GM18511 (cell line): ENCODE results near the gene SESN1.

ENCODE experiments used
- ATAC-seq: cut with Tn5 transposase; IDR thresholded peaks from one replicate; pipeline ENCODE4 v1.9.1; 2021; ENCODE audit warnings: mild to moderate bottlenecking, moderate library complexity; ENCODE audit not compliant: unreplicated experiment

Gene SESN1

DNA sequence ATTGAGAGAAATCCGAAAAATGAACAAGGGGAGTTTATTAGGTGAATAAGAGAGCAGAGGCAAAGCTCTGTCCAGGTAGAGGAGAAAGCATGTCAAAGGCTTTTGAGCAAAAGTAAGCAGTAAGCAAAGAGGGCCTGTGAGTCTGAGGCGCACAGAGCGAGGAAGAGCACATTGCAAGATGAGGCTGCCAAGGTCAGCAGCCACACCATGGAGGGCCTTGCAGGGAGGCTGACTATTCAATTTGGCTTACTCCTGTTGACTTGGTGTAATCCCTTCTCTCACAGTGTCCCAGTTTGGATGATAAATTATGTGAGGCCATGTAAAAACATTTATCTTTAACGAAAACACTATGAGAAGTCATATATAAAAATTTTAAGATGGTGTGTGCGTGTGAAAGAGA lies 32.4 kb downstream of the SESN1 start:
- ATAC-seq, result no peak

GRCh38 chr6:109060571-109060970 lies 34.1 kb downstream of the SESN1 start:
- no peak for ATAC-seq

GRCh38 chr6:109059571-109060021 lies 35.0 kb downstream of the SESN1 start:
- ATAC-seq, result peak; percentile 84

GRCh38 chr6:109059153-109059552 lies 35.5 kb downstream of the SESN1 start:
- no peak for ATAC-seq

GRCh38 chr6:109058620-109059019 lies 36.0 kb downstream of the SESN1 start:
- ATAC-seq, result no peak

DNA sequence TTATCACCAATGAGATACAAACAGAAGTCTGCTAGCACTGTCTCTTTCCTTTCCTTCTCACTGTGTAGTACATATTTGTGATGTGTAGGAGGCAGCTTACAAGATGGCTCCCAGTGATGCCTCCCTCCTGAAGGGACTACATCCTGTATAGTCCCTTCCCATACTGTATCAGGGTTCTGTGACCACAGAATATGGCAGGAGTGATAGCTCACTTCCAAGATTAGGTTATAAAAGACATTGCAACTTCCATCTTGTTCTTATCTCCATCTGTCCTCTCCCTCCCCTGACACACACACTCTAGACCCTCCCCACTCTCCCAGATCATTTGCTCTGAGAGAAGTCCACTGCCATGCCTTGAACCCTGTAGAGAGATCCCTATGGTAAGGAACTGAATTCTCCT lies 38.0 kb downstream of the SESN1 start:
- ATAC-seq, result no peak

- ATAC-seq, result no peak
Measured at GRCh38 chr6:109055771-109056235, 38.8 kb downstream of the SESN1 start.

- ATAC-seq, result no peak
Measured at GRCh38 chr6:109053336-109053735, 41.3 kb downstream of the SESN1 start.

- ATAC-seq, result no peak
Measured at GRCh38 chr6:109052852-109053251, 41.8 kb downstream of the SESN1 start.

DNA sequence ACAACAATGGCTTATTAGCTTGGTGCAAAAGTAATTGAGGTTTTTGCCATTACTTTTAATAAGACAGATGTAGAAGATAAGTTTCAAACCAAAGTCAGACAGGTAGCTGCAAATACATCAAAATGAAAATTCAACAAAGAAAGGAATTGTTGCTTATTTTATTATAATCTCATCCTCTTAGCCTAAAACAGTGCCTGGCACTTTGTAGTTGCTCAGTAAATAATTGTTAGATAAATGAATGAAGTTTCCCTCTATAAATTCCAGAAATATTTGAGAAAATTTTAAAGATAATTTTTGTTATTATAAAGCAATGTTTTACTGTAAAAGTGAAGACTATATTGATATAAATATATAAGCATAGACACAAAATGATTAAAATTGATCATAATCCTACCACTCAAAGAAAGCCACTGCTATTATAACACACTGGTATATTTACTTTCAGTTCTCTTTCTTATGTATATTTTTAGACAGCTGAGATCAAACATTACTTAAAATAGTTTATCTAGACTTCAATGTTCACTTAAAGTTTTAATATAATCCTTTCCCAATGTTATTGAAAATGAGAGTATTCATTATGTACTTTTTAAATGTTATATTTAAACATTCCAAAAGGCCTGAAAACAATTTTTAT lies 42.5 kb downstream of the SESN1 start:
- ATAC-seq, result peak; percentile 55

GRCh38 chr6:109051301-109052017 lies 43.2 kb downstream of the SESN1 start:
- ATAC-seq, result no peak

DNA sequence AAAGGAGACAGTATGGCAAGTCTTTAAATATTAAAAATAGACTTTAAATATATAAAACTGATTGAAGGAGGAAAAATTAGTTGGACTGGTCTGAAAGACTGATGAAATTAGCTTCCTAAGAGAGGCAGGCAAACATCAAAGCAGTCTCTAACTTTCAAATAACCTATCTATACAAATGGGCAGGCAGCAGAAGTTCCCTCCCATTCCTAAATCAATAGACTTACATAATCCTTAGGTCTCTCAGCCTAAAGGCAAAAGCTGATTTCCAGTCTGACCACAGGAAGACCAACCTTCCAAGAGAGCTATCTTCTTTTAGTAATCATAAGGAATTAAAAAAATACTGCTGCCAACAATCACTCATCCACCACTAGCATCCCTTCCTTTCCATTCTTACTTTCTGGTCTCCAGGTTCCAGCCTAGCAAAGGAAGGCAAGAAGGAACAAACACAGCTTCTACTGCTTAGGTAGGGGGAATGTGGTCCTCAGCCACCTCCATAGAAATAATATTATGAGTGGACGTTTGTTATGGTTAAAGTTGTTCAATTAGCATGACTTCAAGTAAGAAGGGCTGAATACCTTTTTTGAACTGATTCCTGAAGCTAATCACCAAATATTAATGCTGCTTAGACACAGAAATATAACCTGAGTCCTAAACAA lies 44.1 kb downstream of the SESN1 start:
- ATAC-seq, result no peak

DNA sequence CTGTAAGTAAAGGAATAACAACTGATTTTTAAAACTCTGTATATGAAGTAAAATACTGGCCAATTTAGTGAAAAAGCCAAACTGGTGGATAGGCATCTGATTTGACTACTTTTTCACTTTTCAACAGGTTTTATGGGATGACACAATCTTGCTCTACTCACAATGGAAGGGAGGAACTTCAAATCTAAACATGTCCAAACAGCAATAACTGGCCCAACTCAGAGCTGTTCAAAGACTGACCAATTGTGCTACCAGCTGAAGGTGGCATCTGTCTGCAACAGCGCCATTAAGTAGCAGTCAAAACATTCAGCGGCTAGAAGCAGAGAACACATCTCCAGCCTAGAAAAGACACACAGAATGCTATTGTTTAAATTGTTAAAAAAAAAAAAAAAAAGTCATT lies 44.6 kb downstream of the SESN1 start:
- ATAC-seq, result no peak

GRCh38 chr6:109048670-109049415 lies 45.8 kb downstream of the SESN1 start:
- no peak for ATAC-seq

- ATAC-seq, result no peak
Measured at GRCh38 chr6:109048176-109048575, 46.5 kb downstream of the SESN1 start.

GRCh38 chr6:109045493-109045892 lies 49.2 kb downstream of the SESN1 start:
- ATAC-seq, result no peak

DNA sequence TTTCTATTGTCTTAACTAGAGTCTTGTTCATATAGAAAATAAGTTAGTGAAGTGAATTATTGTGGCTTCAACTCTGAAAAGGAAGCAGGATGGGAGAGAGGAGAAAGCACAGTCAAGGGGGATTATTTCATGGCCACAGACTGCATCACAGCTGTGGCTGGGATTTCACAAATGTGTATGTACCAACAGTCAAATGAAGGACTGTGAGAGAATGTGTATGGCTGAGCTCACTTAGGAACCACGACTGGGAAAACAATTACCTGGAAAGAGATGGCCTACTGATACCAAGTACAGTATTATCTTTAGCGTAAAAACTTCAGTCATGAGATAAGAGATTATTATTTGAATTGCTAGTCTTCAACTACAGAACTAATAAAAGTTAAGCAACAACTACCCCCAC lies 54.9 kb downstream of the SESN1 start:
- no peak for ATAC-seq

GRCh38 chr6:109038837-109039398 lies 55.7 kb downstream of the SESN1 start:
- ATAC-seq, result no peak

GRCh38 chr6:109036574-109037294 lies 57.9 kb downstream of the SESN1 start:
- no peak for ATAC-seq

DNA sequence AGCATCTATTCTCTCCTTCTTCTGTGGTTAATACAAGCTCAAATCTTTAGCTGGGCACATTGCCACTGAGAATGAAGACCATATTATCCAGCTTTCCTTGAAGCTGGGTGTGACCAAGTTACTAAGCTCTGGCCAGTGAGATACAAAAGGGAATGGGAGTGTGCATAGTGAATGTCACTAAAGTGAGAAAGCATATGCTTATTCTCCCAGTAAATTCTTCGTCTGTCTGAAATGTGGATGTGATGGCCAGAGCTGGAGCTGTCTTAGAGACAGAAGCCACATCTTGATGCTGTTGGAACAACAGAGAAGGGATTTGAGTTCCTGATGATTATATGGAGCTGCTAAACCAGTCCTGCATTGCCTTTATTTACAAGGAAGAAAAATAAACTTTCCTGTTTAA lies 60.1 kb downstream of the SESN1 start:
- no peak for ATAC-seq
